Left lobe of liver (tissue), 2 donors: ENCODE measurements around the gene OPRL1. TPM values are rescaled to one million over a fixed set of nuclear protein-coding genes. Genes with fewer than 3 reads are reported as not detected.

Experiments used
- ATAC-seq: fragments of 200-7000 bp; cut with Tn5 transposase; one replicate; pipeline ENCODE4 v1.9.1; 2020; ENCODE audit warnings: mild to moderate bottlenecking, moderate library complexity
- DNase-seq: peaks from one replicate; pipeline ENCODE4 v3.0.0-alpha.2; 2020; ENCODE audit warnings: low spot score
- total RNA-seq: library from RNA; stranded (reverse); gene quantifications from one replicate; pipeline ENCODE4 v1.2.1, GENCODE V29; 2021
- donor health status: DM: no; HTN: no; CAD: no; lungs with moderate emphysema.
- donor health status: DM: no; HTN: yes; CAD: no.

The OPRL1 gene
- total RNA-seq, 1 donor from 2014 or later, result 0.15 TPM

DNA sequence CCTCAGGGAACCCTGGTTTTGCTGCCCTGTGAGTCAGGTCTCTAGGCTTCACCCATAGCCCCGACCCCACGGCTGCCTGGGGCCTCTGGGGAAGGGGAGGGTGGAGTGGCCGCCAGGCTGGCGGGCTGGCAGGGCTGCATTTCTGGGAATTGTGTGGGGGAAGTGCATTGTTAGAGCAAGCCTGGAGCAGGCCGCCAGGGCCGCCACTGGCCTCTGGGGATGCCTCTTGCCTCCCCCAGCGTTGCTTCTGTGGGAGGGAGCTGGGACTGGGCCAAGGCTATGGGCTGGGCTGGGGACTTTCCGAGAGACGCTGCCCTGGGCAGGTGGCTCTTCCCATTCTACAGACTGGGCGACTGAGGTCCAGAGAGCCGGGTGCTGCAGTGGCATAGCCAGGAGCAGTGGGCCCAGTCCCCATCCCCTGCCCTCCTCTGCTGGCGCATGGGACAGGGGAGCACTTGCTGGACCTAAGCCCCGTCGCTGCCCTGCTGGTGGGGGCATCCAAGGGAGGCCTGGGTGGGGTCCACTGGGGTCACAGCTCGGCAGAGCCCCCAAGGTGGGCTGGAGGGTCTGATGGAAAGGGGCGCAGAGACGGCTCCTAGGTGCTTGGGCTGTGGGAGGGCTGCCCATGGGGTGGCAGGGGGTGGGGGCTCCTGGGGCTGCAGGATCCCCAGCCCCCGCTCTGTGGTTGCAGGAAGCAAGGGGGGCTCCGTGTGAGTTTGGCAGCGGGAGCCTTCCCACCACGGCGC lies 23.8 kb upstream of the OPRL1 start:
- ATAC-seq, result peak; percentile 11
- DNase-seq, result no peak

DNA sequence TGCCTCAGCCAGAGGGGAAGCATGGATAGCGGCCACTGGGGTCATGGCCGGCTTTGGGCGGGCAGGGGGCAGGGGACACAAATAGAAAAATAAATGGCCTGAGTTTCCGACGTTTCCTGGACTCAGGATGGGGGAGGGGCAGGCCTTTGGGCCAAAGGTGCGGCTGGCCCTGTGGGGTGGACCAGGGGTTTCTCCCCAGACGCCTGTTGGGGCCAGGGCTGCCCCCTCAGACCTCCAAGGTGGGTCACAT lies 23.3 kb upstream of the OPRL1 start:
- DNase-seq (no peak), ATAC-seq (peak; percentile 4)

DNA sequence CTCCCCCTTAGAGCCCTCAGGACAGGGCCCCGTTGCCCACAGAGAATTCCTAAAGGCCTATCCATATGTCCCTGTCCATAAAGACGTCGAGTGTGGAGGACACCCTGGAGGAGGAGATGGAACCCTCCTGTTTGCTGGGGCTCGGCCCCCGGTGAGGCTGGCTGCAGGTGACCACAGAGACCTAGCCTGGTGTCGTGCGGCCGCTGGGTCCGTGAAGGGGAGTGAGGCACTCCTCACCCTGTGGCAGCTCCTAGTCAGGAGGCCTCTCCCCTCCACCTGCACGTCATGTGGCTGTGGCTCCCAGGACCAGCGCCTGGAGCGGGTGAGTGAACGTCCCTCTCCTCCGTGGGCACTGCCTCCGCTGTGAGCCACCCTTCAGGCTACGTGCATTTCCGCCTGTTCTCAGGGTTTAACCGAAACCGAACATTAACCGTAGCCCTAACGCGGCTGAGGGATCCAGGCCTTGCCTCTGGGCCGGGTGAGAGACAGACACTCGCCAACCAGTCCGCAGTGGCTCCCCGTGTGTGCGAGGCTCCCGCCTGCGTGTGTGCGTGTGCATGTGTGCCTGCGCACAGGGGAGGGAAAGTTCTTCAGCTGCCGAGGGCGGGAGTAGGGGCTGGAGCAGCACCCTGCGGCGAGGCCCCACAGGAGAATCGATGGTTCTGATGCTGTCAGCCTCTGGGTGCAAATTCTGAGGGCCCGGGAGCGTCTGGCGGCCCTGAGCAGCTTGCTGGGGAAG lies 22.8 kb upstream of the OPRL1 start:
- peak; percentile 3 for ATAC-seq
- no peak for DNase-seq

DNA sequence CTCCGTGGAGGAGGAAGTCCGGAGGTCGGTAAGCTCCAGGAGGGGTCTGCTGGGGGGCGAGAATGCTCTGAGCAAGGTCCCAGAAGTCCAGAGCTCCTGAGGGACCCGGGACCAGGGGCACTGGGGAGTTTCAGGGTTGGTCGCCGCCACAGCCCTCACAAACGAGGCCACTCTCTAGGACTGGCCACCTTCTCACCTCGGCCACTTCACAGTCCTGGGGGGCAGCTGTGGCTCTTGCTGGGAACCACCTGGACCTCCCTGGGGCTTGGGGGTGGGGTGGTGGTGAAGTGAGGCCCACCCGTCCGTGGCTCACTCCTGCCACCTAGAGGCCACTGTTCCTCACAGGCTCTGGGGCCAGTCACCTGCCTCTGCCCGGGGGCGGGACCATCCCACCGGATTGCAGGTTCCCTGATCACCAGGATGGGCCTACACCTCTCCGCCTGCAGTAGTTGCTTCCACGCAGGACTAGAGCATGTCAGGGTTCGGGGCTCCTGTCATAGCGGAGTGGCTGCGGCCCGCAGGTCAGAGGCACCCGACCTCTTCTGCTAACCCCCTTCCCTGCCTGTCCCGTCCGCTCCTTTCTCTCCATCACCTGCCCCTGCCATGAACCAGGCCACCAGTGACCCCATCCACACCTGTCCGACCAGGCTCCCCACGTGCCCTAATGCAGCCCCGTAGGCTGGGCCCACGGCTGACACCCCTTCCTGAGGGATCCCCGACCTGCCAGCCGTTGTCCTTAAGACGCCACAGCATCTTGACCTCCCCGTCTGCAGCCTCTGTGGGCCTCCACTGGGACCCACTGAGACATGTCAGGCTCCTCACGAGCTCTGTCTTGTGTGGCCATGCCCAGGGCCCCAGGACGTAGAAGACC lies 22.0 kb upstream of the OPRL1 start:
- ATAC-seq, result peak; percentile 71

DNA sequence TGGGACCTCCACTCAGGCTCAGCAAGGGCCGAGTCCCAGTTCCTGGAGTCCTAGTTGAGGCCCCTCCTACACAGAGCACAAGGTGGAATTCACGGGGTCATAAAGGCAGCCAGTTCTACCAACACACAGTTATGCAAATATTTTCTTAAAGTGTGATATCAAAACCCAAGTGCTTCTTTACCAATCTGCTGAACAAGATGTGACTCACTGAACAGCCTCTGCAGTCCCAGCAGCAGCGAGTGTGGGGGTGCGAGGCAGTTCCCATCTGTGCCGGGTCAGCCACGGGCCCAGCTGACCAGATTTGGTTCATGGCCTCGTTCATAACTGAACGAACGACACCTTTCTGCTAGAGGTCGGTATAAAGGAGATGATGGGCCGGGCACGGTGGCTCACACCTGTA lies 21.3 kb upstream of the OPRL1 start:
- ATAC-seq, result no peak

More for the DNA sequence above, 22.0 kb upstream of the OPRL1 start:
- DNase-seq, result peak; percentile 75

DNA sequence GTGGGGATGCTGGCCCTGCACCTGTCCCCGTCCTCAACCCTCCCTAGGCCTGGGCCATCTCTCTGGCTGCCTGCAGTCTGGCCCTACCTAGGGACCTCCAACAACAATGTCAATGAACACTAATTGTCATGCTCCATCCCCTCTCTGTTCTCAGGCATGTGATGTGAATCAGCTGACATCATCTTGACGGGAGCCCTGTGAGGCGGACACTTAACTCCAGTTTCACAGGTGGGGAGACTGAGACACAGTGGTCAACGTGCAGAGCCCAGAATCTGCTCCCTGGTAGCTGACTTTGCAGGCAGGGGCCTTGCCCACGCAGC lies 17.6 kb upstream of the OPRL1 start:
- DNase-seq (no peak), ATAC-seq (no peak)

More for the DNA sequence above, 21.3 kb upstream of the OPRL1 start:
- DNase-seq, result no peak

DNA sequence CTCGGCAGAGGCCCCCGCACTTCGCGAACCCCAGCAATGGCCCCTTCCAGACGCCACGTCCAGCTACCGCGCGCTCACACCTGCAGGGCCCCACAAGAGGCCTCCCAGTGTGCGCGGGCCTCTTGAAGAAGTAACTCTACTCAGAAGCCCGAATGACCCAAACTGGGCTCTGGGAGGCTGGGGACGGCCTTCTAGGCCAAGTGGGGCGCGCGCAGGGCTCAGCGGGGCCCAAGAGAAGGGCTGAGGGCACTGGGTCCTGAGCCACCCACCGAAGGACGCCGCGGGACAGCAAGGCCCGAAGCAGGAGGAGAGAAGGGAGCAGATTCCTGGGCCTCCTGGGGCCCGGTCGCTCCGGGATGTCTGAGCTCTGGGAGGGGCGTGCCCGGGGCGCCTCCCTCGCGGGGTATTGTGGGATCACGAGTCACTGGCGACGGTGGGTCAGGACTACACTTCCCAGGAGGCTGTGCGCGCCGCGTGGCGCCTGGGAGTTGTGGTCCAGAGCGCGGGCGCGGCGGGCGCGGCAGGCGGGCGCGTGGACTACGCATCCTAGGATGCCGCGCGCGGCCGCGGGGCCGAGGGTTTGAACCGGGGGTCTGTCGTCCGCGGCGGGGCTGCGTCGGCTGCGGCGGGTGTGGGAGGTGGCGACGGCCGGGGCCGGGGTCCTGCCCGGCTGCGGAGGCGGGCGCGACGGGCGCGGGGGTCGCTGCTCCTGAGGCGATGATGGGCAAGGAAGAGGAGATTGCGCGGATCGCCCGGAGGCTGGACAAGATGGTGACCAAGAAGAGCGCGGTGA lies 17.1 kb upstream of the OPRL1 start, which contains the start of gene TCEA2:
Gene TCEA2 (plus strand): TSS at position 603 of the 793 bp plus-strand sequence. CDS start 115 bp downstream, at position 718.
- DNase-seq, result peak; percentile 97
- ATAC-seq, result peak; percentile 62

DNA sequence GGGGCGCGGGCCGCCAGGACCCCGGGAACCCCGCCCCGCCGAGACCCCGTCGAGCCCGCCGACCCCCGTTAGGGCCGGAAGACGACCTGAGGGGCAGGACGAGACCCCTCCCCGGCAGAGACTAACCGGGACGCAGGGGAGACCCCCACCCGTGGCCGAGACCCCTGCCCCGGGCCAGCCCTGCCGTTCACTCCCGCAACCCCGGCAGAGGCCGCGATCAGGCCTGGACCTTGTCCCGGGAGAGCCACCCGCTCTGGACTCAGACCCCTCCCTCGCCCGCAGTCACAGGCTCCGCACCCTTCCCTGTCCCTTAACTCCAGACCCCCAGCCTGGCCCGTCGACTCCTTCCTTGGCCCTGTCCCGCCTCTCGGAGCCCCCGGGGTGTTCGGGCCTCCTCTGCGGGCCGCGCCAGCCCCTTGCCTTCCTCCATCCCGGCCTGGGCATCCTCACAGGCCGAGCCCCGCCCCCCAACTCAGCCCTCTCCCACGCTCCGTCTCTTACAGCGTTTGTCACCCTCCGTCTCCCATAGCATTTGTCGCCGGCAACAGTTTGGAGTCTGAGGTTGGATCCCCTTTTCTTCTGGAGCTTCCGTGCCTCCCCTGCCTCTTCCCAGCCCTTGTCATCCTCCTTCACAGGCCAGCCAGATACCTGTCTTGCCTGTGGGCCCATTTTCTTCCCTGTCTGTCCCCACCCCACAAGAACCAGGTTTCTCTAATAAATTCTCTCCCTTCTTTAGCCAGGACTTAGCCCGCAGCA lies 16.3 kb upstream of the OPRL1 start:
- DNase-seq (peak; percentile 68), ATAC-seq (peak; percentile 1)

DNA sequence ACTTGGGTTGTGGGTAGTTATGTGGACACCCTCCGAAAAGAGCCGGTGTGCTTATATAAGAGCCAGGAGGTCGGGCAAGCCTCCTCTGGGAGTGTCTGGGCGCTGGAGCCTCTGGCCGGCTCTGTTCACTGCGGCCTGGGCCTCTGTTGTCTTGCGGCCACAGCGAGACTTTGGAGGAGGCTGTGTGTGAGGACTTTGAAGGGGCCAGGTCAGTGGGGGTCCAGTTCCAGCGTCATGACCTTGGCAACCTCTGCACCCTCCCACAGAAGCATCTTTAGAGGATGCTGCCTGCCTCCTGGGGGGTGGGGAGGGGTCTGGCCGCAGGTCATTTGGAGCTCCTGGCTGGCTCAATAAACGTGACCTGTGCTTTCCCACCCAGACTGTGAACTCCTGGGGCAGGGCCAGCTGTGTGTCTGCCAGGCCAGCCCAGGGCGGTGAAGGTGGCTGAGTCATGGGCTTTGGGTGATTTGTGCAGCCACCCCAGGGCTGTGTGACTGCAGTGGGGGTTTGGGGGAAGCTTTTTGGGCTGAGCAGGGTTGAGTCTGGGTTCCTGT lies 15.7 kb upstream of the OPRL1 start:
- peak; percentile 94 for DNase-seq
- ATAC-seq, result peak; percentile 43

DNA sequence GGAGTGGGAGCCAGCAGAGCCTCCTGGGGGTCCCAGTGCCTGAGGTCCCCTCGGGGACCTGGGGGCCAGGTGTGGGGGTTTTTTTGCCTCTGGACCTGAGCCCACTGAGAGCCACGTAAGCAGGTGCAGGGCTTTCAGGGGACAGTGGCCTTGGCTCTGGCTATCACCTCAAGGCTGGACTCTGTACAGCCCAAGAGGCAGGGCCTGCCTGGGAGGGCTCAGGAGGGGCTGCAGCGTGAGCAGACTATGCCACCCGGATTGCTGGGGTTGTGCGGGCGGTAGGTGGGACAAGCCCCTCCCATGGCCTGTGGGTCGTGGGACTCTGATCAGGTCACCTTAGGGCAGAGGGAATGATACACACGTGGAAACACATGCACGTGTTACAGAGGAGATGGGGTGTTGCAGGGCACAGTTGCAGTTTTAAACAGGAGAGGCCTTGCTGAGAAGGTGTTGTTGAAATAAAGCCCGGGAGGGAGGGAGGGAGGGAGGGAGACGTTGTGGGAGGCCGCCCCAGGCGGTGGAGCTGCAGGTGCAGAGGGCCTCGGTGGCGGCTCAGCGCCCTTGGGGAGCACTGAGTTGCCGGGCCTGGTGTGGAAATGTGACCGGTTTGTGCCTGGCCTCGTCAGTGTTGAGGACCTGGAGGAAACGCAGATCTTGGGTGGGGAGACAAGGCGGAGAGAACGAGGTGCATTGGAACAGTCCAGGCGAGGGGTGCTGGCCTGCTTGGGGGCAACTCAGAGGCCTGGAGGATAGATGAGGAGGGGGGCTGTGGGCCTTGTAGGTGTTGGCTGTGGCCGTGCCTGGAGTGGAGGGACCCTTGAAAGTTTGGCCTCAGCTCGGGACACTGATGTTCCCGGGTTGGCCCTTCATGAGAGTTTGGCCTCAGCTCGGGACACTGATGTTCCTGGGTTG lies 14.6 kb upstream of the OPRL1 start:
- peak; percentile 95 for DNase-seq
- peak; percentile 57 for ATAC-seq

DNA sequence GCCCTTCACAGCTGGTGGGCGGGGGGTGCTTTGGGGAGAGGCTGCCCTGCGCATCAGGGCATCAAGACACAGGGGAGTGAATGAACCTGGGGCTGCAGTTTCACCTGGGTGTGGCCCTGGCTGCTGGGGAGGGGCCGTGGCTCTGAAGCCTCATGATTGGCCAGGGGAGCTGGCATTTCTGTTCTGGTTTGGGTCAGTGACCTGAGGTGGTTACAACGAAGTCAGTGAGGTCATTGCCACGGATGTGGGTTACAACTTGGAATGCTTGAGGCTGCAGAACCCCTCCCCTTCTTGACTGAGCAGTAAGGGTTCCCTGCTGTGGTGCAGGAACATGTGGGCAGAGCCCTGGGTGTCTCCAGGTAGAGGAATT lies 13.9 kb upstream of the OPRL1 start:
- ATAC-seq (peak; percentile 53), DNase-seq (peak; percentile 90)

DNA sequence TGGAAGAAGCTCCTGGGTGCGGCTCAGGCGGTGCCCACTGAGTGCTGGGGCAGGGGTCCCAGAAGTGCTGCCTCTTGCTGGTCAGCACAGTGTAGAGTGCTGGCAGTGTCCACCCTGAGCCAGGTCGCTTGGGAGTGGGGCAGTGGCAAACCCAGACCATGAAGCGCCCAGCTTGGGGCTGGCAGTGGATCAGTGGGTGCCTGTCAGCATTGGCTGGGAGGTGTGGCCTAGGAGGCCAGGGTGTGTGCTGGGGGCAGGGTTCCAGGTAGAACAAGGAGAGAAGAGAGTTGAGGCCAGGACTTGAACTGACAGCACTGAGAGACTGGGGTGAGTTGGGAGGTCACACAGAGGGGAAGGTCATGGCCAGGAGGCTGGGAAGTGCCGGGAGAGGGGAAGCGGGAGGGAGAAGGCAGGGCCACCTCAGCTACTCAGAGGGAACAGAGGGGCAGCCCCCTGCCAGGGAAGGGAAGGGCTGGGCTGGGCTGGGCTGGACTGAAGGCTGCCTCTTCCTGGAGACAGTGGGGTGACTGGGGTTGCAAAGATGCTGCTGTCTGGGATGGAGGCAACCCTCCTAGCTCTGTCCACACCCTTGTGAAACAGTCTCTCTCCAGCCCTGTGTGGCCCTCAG lies 12.8 kb upstream of the OPRL1 start:
- ATAC-seq, result peak; percentile 7
- DNase-seq, result peak; percentile 75

DNA sequence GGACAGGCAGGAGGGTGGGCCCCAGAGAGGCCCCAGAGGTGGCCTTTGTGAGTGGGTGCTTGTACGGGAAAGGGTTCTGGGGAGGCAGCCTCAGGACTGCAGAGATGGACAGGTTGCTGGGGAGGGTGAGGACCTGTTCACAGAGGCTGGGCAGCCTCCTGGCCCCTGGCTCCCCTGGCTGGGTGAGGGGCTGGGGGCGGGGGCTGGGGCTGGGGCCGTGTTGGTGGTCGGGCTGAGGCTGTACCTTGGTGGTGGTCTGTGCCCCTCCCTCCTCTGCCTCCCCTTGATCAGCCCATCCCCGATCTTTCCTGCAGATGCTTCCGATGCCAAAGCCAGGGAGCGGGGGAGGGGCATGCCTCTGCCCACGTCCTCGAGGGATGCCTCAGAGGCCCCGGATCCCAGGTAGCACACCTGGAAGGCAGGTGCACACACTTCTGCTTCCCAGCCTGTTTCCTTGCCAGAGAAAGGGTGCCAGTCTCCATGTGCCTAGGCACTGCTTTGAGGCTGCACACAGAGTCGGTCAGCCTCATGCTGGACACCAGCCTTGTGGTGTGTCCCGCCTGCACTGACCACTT lies 12.1 kb upstream of the OPRL1 start:
- ATAC-seq (no peak), DNase-seq (no peak)

DNA sequence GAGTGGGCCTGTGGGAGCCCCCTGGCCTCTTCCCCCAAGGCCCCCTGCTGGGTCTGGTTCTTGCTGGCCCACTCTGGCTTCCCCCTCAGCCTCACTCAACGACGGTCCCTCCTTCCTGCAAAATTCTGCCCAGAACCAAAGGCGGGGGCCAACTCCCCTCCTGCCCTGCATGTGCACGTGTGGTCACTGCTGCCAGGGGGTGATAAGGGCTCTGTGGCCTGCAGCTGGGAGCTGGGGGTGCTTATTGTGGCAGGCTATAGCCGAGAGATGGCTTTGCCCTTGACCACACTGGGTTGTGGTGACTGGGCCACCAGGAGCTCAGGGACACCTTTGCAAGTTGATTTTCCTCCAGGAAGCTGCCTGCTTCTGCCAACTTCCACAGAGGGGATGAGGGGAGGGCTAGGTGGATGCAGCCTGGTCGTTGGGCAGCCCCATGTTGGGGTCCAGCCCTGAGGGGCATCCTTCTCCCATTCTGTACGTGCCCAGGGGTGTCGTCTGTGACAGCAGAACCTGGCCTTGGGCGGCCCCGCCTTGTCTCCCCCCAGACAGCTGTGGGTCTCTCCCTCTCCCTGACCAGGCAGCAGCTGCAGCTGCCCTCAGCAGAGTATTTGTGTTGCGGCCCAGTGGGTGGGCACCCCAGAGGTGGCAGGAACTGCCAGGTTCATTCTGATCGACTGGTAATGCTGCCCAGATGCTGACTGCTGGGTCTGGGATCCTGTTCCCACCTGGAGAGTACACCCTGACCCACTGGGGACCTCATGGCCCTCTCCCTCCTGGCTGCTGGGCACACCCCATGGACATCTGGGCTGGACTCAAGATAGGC lies 11.3 kb upstream of the OPRL1 start:
- no peak for ATAC-seq
- DNase-seq, result no peak

DNA sequence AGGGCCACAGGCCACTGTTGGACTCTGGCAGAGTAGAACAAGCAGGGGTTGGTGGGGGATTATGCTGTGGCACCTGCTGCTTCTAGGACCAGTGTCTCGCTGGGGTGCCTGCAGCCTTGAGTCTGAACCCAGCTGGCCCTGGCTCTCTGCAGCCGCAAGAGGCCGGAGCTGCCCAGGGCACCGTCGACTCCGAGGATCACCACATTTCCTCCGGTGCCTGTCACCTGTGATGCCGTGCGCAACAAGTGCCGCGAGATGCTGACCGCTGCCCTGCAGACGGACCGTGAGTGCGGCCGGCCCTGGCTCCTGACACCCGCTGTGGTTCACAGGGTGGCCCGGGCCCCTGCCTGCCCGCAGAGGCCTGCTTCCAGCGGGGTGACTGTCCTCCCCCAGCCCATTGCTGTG lies 10.7 kb upstream of the OPRL1 start:
- no peak for ATAC-seq
- no peak for DNase-seq

DNA sequence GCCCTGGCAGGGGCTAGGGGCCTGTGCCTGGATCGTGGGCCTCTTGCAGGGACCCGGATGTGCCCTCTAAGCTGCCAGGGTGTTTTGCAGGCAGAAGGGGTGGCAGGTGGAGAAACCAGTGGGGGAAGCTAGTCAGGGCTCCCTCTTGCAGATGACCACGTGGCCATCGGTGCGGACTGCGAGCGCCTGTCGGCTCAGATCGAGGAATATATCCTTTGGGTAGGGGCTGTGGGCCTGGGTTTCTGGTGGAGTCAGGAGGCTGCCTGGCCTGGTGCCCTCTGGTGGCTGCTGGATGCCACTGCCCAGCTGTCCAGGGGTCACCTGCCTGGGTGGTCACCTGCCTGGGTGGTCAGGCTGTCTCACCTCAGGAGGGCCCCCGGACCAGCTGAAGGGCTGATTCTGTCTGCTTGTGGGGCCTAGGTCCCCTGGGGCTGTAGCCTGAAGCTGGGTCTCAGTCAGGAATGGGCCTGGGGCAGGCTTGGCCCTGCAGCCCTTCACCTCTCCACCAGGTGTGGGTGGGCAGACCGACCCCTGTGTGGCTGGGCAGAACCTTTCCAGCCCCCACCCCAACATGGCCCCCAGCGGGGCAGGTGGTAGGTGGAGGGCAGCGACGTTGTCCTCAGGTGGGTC lies 10.2 kb upstream of the OPRL1 start:
- ATAC-seq, result no peak
- no peak for DNase-seq
